HG03175 (cell line): Measurements from ENCODE around the gene SEC24C.
A peak's percentile ranks its signal among the peaks of the same experiment; 100 is the strongest.
"Not testable (repeated sequence)": the region's sequence is repeated elsewhere in the genome, so short reads cannot be mapped to it uniquely, and the experiment has no call there.

Experiments
- ATAC-seq: cut with Tn5 transposase; IDR thresholded peaks from one replicate; pipeline ENCODE4 v1.9.1; 2021; ENCODE audit warnings: mild to moderate bottlenecking, moderate library complexity; ENCODE audit not compliant: unreplicated experiment

SEC24C gene

DNA sequence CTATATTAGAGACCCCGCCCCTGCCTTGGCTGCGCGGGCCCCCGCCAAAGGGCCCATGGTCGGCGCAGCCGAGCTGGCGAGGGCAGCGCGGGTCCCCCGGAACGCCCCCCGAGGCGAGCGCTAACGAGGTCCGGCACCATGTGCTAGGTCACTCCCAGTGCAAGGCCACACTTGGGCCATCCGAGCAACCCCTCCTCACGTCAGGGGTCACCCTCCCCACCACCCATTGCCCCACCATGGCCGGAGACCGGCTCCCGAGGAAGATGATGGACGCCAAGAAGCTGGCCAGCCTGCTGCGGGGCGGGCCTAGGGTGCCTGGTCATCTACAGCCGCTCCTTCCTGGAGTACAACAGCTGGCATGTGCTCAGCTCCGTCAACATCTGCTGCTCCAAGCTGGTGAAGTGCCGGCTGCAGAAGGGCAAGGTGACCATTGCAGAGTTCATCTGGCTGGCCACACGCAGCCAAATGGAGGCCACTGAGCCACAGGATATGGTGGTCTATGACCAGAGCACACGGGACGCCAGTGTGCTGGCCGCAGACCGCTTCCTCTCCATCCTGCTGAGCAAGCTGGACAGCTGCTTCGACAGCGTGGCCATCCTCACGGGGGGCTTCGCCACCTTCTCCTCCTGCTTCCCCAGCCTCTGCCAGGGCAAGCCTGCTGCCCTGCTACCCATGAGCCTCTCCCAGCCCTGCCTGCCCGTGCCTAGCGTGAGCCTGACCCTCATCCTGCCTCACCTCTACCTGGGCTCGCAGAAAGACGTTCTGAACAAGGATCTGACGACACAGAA lies 12.4 kb upstream of the SEC24C start:
- ATAC-seq: no peak

DNA sequence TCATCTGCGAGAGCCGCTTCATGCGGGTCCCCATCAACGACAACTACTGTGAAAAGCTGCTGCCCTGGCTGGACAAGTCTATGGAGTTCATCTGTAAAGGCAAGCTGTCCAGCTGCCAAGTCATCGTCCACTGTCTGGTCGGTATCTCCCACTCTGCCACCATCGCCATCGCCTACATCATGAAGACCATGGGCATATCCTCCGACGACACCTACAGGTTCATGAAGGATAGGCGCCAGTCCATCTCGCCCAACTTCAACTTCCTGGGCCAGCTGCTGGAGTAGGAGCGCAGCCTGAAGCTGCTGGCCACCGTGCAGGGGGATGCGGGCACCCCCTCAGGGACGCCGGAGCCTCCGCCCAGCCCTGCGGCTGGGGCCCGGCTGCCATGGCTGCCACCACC lies 11.7 kb upstream of the SEC24C start:
- ATAC-seq: no peak

- ATAC-seq: no peak
These were observed 11.1 kb upstream of the SEC24C start for GRCh38 chr10:73732931-73733623.

DNA sequence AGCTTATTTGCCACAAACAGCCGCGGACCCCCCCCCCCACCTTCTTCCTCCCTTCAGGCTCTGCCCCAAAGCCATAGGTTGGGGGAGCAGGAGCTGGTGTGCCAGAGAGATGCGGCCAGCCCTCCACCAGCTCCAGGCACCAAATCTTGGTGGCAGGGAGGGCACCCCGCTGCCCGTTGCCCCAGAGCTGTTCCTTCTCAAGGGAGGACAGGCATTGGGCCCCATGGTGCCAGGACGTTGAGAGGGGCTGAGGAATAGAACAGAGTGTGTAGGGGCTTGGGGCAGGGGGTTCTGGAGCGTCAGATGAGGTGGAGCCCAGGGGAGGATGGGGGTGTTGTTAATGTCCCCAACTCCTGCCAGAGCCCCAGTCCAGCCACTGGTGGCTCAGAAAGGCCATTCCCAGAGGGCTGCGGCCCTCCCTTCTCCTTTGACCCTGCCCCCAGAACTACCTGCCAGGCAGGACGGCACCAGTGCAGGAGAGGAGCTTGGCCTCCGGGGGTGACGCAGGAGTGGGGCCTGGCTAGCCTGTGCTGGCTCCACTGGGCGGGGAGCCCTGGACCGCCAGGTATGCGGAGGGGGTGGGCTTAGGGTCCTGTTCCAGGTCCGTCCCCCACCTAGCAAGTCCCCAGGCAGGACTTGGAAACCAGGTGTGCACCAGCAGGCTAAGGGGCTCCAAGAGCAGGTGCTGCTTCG lies 10.0 kb upstream of the SEC24C start:
- ATAC-seq: no peak

- no peak for ATAC-seq
These were observed 9.3 kb upstream of the SEC24C start for GRCh38 chr10:73734796-73735305.

DNA sequence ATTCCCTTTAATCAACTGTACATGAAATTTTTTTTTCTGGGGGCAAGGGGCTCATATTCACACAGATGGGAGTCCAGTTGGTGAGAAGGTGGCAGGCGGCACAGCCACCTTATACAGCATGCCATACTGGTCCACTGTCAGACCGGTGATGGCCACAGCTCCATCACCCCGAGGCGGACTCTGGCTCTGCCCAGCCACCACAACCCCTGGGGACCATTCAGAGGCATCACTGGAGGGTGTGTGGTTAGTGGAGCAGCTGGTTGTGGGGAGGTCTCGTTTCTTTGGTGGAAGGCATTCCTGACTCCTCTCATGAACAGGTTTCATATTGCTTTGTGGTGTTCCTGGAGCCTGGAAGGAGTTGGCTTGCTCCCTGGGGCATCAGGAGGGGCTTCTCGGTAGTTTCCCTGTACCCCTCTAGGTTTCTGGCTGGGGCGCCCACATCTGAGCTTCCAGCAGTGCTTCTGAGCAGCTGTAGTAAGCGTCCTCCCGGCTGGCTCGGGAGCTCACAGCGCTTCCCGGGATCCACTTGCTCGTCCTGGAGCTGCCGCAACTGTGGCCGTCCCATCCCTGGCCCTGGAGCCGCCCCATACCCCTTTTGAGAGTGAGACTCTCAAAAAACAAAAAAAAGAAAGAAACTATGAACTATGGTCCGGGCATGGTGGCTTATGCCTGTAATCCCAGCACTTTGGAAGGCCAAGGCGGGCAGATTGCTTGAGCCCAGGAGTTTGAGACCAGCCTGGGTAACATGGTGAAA lies 3.5 kb upstream of the SEC24C start:
- ATAC-seq: not testable (repeated sequence)

- no peak for ATAC-seq
These were observed 1.8 kb upstream of the SEC24C start for GRCh38 chr10:73742454-73742734.

- ATAC-seq: no peak
These were observed 756 bp upstream of the SEC24C start for GRCh38 chr10:73743327-73743904.

GRCh38 chr10:73744664-73744975 lies 448 bp downstream of the SEC24C start:
- peak; percentile 31 for ATAC-seq

GRCh38 chr10:73746721-73747120 lies 2.5 kb downstream of the SEC24C start:
- no peak for ATAC-seq

- ATAC-seq: no peak
These were observed 6.6 kb downstream of the SEC24C start for GRCh38 chr10:73750819-73751218.

DNA sequence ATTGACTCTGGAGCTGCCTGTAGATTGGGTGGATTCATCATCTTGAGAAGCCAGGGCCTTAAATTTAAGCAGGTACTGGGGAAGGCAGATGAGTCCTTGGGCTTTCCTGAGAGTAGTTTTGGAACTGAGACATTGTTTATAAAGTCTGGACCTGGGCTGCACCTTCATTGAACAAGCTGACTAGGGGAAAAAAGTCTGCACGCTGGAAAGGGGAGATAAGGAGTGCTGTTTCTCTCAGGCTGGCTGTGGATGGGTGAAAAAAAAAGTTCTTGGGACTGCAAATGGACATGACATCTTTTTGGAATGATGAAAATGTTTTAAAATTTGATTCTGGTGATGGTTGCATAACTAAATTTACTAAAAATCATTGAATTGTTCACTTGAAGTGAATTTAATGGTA lies 12.0 kb downstream of the SEC24C start:
- ATAC-seq: no peak

- ATAC-seq: no peak
These were observed 14.7 kb downstream of the SEC24C start for GRCh38 chr10:73758704-73759511.

GRCh38 chr10:73759512-73760115 lies 15.4 kb downstream of the SEC24C start:
- ATAC-seq: peak; percentile 49

DNA sequence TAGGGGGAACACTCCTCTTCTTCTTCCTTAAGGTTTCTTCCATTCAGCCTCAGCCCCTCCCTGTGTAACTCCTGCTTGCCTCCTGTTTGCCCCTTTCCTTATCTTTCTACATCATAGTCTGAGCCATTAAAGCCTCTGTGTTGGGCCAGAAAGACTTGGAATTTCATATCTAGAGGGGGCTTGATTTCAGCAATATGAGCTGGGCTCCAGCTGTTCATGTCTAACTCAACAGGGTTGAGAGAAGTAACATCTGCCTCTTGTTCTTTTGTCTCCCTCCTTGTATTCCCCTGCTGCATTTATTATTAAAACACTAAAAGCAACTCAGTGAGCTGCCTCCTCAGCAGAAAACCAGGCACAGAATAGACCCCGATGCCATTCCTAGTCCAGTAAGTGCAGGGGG lies 17.6 kb downstream of the SEC24C start:
- no peak for ATAC-seq

DNA sequence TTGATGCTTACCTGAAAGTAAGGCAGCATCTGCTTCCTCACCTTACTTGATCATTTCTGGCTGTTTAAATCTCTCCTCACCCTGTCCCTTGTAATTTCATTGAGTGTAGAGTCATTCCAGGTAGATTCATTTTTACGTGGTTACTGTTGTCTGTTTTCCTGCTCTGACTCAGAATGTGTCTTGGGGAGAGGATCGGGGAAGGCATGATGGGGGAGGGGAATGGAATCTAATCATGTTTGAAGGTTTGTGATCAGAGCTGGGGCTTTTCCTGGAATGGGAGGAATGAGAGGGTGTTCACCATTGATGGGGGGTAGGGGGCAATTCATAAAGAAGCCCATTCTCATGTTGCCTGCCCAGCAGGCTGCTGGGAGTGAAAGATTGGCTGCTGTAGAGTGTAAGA lies 18.7 kb downstream of the SEC24C start:
- ATAC-seq: no peak

- ATAC-seq: no peak
These were observed 19.2 kb downstream of the SEC24C start for GRCh38 chr10:73763343-73763742.

- ATAC-seq: no peak
These were observed 20.9 kb downstream of the SEC24C start for GRCh38 chr10:73765066-73765465.

- no peak for ATAC-seq
These were observed 24.7 kb downstream of the SEC24C start for GRCh38 chr10:73768881-73769280.

- ATAC-seq: no peak
These were observed 25.2 kb downstream of the SEC24C start for GRCh38 chr10:73769396-73769795.
